HG03469 (cell line): Measurements from ENCODE around the gene PLSCR4.

Experiments used
- ATAC-seq: cut with Tn5 transposase; IDR thresholded peaks from one replicate; pipeline ENCODE4 v1.9.1; 2021; ENCODE audit warnings: mild to moderate bottlenecking, moderate library complexity, moderate number of reproducible peaks; ENCODE audit not compliant: unreplicated experiment

The PLSCR4 gene

GRCh38 chr3:146196789-146197188, 54.1 kb downstream of the PLSCR4 start:
- no peak for ATAC-seq

GRCh38 chr3:146195605-146196004, 55.3 kb downstream of the PLSCR4 start:
- ATAC-seq = no peak

- no peak for ATAC-seq
These were observed 55.9 kb downstream of the PLSCR4 start for GRCh38 chr3:146195030-146195429.

GRCh38 chr3:146191051-146191450, 59.9 kb downstream of the PLSCR4 start:
- no peak for ATAC-seq

- peak; percentile 95 for ATAC-seq
These were observed 61.3 kb downstream of the PLSCR4 start for GRCh38 chr3:146189519-146190173.

- ATAC-seq = no peak
These were observed 63.5 kb downstream of the PLSCR4 start for GRCh38 chr3:146187334-146187950.

GRCh38 chr3:146184241-146185015, 66.5 kb downstream of the PLSCR4 start:
- ATAC-seq = no peak

GRCh38 chr3:146181216-146181615, 69.7 kb downstream of the PLSCR4 start:
- ATAC-seq = no peak

GRCh38 chr3:146180376-146180775, 70.5 kb downstream of the PLSCR4 start:
- ATAC-seq = no peak

GRCh38 chr3:146178006-146178689, 72.8 kb downstream of the PLSCR4 start:
- ATAC-seq = no peak

GRCh38 chr3:146177519-146177918, 73.4 kb downstream of the PLSCR4 start:
- ATAC-seq = no peak

- ATAC-seq = no peak
These were observed 73.8 kb downstream of the PLSCR4 start for GRCh38 chr3:146177072-146177471.

- ATAC-seq = no peak
These were observed 78.3 kb downstream of the PLSCR4 start for GRCh38 chr3:146172586-146172985.

- ATAC-seq = no peak
These were observed 80.3 kb downstream of the PLSCR4 start for GRCh38 chr3:146170591-146170990.

- ATAC-seq = no peak
These were observed 81.0 kb downstream of the PLSCR4 start for GRCh38 chr3:146169891-146170290.

- ATAC-seq = no peak
These were observed 84.1 kb downstream of the PLSCR4 start for GRCh38 chr3:146166826-146167225.

GRCh38 chr3:146166415-146166821, 84.5 kb downstream of the PLSCR4 start:
- no peak for ATAC-seq

- ATAC-seq = no peak
These were observed 85.0 kb downstream of the PLSCR4 start for GRCh38 chr3:146165877-146166276.

- ATAC-seq = no peak
These were observed 85.7 kb downstream of the PLSCR4 start for GRCh38 chr3:146164971-146165769.

- ATAC-seq = no peak
These were observed 86.4 kb downstream of the PLSCR4 start for GRCh38 chr3:146164506-146164905.

GRCh38 chr3:146164071-146164470, 86.8 kb downstream of the PLSCR4 start:
- no peak for ATAC-seq
